HG03571 (cell line): Measurements from ENCODE around the gene LRRC3B.

Source experiments
- ATAC-seq: cut with Tn5 transposase; IDR thresholded peaks from one replicate; pipeline ENCODE4 v1.9.1; 2021; ENCODE audit not compliant: unreplicated experiment

The LRRC3B gene

GRCh38 chr3:26704736-26705135 lies 82.2 kb downstream of the LRRC3B start:
- ATAC-seq = no peak

GRCh38 chr3:26708501-26708900 lies 85.9 kb downstream of the LRRC3B start:
- ATAC-seq = no peak

GRCh38 chr3:26712211-26713026 lies 89.8 kb downstream of the LRRC3B start:
- peak; percentile 81 for ATAC-seq

GRCh38 chr3:26713091-26713490 lies 90.5 kb downstream of the LRRC3B start:
- ATAC-seq = no peak

GRCh38 chr3:26714485-26714884 lies 91.9 kb downstream of the LRRC3B start:
- ATAC-seq = no peak

GRCh38 chr3:26715431-26715830 lies 92.9 kb downstream of the LRRC3B start:
- no peak for ATAC-seq

- no peak for ATAC-seq
Measured at GRCh38 chr3:26718315-26718714, 95.7 kb downstream of the LRRC3B start.

- ATAC-seq = no peak
Measured at GRCh38 chr3:26719134-26719533, 96.6 kb downstream of the LRRC3B start.

GRCh38 chr3:26721047-26721446 lies 98.5 kb downstream of the LRRC3B start:
- no peak for ATAC-seq

- ATAC-seq = no peak
Measured at GRCh38 chr3:26731843-26732242, 109.3 kb downstream of the LRRC3B start.

- ATAC-seq = no peak
Measured at GRCh38 chr3:26750263-26750662, 127.7 kb downstream of the LRRC3B start.

- ATAC-seq = no peak
Measured at GRCh38 chr3:26752466-26752865, 129.9 kb downstream of the LRRC3B start.

GRCh38 chr3:26753095-26753494 lies 130.5 kb downstream of the LRRC3B start:
- no peak for ATAC-seq

- no peak for ATAC-seq
Measured at GRCh38 chr3:26757978-26758377, 135.4 kb downstream of the LRRC3B start.
